Testis (tissue), 2 donors: ENCODE results near the gene LTB.

ENCODE experiments used
- POLR2A ChIP-seq: fragments of 450-650 bp; IDR thresholded peaks from one replicate; pipeline ENCODE4 v1.6.1; 2017; ENCODE audit warnings: antibody characterized with exemption, mild to moderate bottlenecking, moderate library complexity
- TF ChIP-seq, protein P1 (sequence below), 3 experiments: fragments of 450-650 bp in 2 of 3; fragments of 200-600 bp in 1 of 3; sonication (generic) in 1 of 3; IDR thresholded peaks; one replicate each; pipeline ENCODE4 v1.5.1; 2016 to 2019; ENCODE audit warnings: antibody characterized with exemption in 3 of 3, mild to moderate bottlenecking in 2 of 3, moderate library complexity in 1 of 3

GRCh38 chr6:31576897-31577578 is 5.2 kb downstream of the LTB start:
- TF ChIP-seq, protein P1, sequence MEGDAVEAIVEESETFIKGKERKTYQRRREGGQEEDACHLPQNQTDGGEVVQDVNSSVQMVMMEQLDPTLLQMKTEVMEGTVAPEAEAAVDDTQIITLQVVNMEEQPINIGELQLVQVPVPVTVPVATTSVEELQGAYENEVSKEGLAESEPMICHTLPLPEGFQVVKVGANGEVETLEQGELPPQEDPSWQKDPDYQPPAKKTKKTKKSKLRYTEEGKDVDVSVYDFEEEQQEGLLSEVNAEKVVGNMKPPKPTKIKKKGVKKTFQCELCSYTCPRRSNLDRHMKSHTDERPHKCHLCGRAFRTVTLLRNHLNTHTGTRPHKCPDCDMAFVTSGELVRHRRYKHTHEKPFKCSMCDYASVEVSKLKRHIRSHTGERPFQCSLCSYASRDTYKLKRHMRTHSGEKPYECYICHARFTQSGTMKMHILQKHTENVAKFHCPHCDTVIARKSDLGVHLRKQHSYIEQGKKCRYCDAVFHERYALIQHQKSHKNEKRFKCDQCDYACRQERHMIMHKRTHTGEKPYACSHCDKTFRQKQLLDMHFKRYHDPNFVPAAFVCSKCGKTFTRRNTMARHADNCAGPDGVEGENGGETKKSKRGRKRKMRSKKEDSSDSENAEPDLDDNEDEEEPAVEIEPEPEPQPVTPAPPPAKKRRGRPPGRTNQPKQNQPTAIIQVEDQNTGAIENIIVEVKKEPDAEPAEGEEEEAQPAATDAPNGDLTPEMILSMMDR (IDR thresholded peaks at IDR 0.05) = no peak
- no peak for TF ChIP-seq POLR2A
